Measurements from ENCODE around the gene RPUSD2. TPM values are rescaled to one million over a fixed set of nuclear protein-coding genes. Genes with fewer than 3 reads are reported as not detected.

Gene RPUSD2
- total and polyA plus RNA-seq, 2 experiments from 2014 or later: 19.7 to 20.3 TPM

- peaks cover 19% of the 10 kb centered on the region for H3K4me1 ChIP-seq (ENCODE audit: low read depth)
- peak within 1 kb of the TSS; percentile 97 for H3K27ac ChIP-seq
- peak within 1 kb of the TSS; percentile 89 for H3K4me3 ChIP-seq
- peak; percentile 92 to 96 for DNase-seq (ENCODE audit: low read depth in 1 of 2, low spot score in 1 of 2)
- H3K9me3 ChIP-seq (ENCODE audit: low read depth): no peaks in the 10 kb centered on the region
- H3K27me3 ChIP-seq: no peaks in the 10 kb centered on the region
- no peaks in the 10 kb centered on the region for H3K36me3 ChIP-seq
- TF ChIP-seq CTCF (IDR thresholded peaks at IDR 0.05; ENCODE audit: low read depth, low read length): no peak
These were observed 24.7 kb downstream of the RPUSD2 start, which contains the start of gene KNL1 for GRCh38 chr15:40593588-40594428. TSS of gene KNL1 (plus strand) at chr15:40594249. CDS start at chr15:40602932, 8,683 bp downstream.

- peak; percentile 12 for TF ChIP-seq CTCF (IDR thresholded peaks at IDR 0.05; ENCODE audit: low read depth, low read length)
- Histone ChIP-seq H3K36me3 (no peaks in the 10 kb centered on the region), H3K4me1 (ENCODE audit: low read depth) (peaks cover 19% of the 10 kb centered on the region), H3K27ac (peak overlapping the region; percentile 97), H3K27me3 (no peaks in the 10 kb centered on the region), H3K9me3 (ENCODE audit: low read depth) (no peaks in the 10 kb centered on the region), H3K4me3 (peak overlapping the region; percentile 89)
- DNase-seq (ENCODE audit: low read depth in 1 of 2, low spot score in 1 of 2): peak; percentile 57 to 80
These were observed 25.3 kb downstream of the RPUSD2 start for GRCh38 chr15:40594429-40594836.

- no peak for DNase-seq (ENCODE audit: low read depth in 1 of 2, low spot score in 1 of 2)
- Histone ChIP-seq H3K9me3 (ENCODE audit: low read depth) (no peaks in the 10 kb centered on the region), H3K27me3 (no peaks in the 10 kb centered on the region), H3K36me3 (no peaks in the 10 kb centered on the region), H3K4me3 (peak overlapping the region; percentile 89), H3K27ac (no peak overlapping the region), H3K4me1 (ENCODE audit: low read depth) (peaks cover 17% of the 10 kb centered on the region)
- no peak for TF ChIP-seq CTCF (IDR thresholded peaks at IDR 0.05; ENCODE audit: low read depth, low read length)
These were observed 26.1 kb downstream of the RPUSD2 start for GRCh38 chr15:40595219-40595618.

- Histone ChIP-seq H3K27ac (no peak overlapping the region), H3K27me3 (no peaks in the 10 kb centered on the region), H3K4me1 (ENCODE audit: low read depth) (peaks cover 13% of the 10 kb centered on the region), H3K9me3 (ENCODE audit: low read depth) (no peaks in the 10 kb centered on the region), H3K4me3 (no peak overlapping the region), H3K36me3 (no peaks in the 10 kb centered on the region)
- peak in 1 of 2 donors; percentile 1 for DNase-seq (ENCODE audit: low read depth in 1 of 2, low spot score in 1 of 2)
- TF ChIP-seq CTCF (IDR thresholded peaks at IDR 0.05; ENCODE audit: low read depth, low read length): no peak
These were observed 26.7 kb downstream of the RPUSD2 start for GRCh38 chr15:40595773-40596172.

- H3K27ac ChIP-seq: no peak overlapping the region
- TF ChIP-seq CTCF (IDR thresholded peaks at IDR 0.05; ENCODE audit: low read depth, low read length): no peak
- H3K4me3 ChIP-seq: no peak overlapping the region
- no peaks in the 10 kb centered on the region for H3K36me3 ChIP-seq
- no peaks in the 10 kb centered on the region for H3K9me3 ChIP-seq (ENCODE audit: low read depth)
- no peaks in the 10 kb centered on the region for H3K27me3 ChIP-seq
- peaks cover 6% of the 10 kb centered on the region for H3K4me1 ChIP-seq (ENCODE audit: low read depth)
- DNase-seq (ENCODE audit: low read depth in 1 of 2, low spot score in 1 of 2): no peak
These were observed 27.9 kb downstream of the RPUSD2 start for GRCh38 chr15:40597024-40597423.
